ENCODE results near the gene SLC8B1. TPM values are rescaled to one million over a fixed set of nuclear protein-coding genes. Genes with fewer than 3 reads are reported as not detected.

The SLC8B1 gene
- total and polyA plus RNA-seq, 4 donors, result 9.9 to 23.8 (median 14.2) TPM

DNA sequence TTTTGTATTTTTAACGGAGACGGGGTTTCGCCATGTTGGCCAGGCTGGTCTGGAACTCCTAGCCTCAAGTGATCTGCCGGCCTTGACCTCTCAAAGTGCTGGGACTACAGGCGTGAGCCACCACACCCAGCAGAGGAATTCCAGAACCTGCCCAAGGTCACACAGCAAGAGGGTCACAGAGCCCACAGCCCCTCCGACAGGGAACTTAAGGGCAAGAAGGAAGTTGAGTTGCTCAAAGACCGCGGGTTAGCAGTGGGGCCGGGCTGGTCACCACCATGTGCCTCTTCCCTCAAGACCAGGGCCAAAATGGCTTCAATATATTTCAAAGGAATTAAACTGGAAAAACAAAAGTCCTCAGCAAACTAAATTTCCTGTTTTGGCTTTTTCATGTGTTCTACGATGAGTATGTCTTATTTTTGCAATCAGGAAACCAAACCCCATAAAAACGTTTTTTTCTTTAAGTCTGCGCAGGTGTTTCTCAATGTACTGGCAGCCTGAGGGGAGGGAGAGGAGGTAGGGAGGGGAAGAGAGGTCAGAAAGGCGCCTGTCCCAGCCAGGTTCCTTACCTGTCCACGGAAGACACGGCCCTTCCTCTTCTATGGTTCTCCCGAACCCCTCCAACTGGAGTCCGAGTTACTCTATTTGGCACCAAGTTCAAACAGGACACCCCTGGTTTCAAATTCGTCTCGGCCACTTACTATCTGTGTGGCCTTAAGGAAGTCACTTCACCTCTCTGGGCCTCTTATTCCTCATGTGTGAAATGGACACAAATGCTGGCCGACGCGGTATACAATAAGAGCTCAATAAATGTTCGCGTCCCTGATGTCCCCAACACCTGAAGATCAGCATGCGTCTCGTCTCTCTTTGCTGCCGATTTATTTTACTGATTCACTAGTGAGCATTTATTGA, 778 bp downstream of the SLC8B1 start:
- peak overlapping the region; percentile 78 to 80 for H3K9ac ChIP-seq (ENCODE audit: low read depth in 1 of 2, low read length in 2 of 2)
- H3K36me3 ChIP-seq (ENCODE audit: control insufficient read depth in 4 of 4, insufficient read depth in 3 of 4, low read depth in 1 of 4, low read length in 3 of 4), result peaks cover 0 to 13% (median 5%) of the 10 kb centered on the region in 4 donors
- peak overlapping the region; percentile 46 to 56 for H3K27ac ChIP-seq (ENCODE audit: low read depth in 1 of 2, low read length in 2 of 2)
- 39% methylated on average over 27 of the region's 27 CpGs for WGBS
- H3K9me3 ChIP-seq (ENCODE audit: control insufficient read depth in 4 of 4, low read length in 3 of 4), result no peaks in the 10 kb centered on the region
- no peak for TF ChIP-seq HNF4G (IDR thresholded peaks at IDR 0.05)
- TF ChIP-seq, protein P1, sequence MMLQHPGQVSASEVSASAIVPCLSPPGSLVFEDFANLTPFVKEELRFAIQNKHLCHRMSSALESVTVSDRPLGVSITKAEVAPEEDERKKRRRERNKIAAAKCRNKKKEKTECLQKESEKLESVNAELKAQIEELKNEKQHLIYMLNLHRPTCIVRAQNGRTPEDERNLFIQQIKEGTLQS (IDR thresholded peaks at IDR 0.05), result no peak
- no peak for TF ChIP-seq FOXA1 (IDR thresholded peaks at IDR 0.05)
- peak overlapping the region; percentile 53 to 91 (median 82) for H3K4me3 ChIP-seq (ENCODE audit: low read depth in 1 of 3, low read length in 3 of 3)
- peaks cover 0 to 13% (median 8%) of the 10 kb centered on the region in 4 donors for H3K4me1 ChIP-seq (ENCODE audit: control insufficient read depth in 4 of 4, insufficient read depth in 4 of 4, low read length in 3 of 4)
- no peak for DNase-seq (ENCODE audit: low spot score)
- no peaks in the 10 kb centered on the region for H3K27me3 ChIP-seq (ENCODE audit: control insufficient read depth in 4 of 4, insufficient read depth in 4 of 4, low read length in 3 of 4)

DNA sequence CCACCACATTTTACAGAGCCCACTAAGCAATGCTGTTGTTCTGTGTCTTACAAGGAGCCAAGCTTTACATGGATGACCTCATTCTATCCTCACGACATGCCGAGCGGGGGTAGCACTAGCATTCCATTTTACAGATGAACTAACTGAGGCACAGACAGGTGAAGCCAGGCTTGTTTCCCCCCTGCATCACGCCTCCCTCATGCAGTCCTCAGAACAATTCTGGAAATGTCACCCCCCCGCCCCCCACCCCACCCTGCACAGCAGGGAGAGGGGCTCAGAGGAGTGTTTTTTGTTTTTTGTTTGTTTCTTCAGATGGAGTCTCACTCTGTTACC, 1.5 kb downstream of the SLC8B1 start:
- no peak for DNase-seq (ENCODE audit: low spot score)
- 93% methylated on average over 5 of the region's 5 CpGs for WGBS
- Histone ChIP-seq H3K9ac (ENCODE audit: low read depth in 1 of 2, low read length in 2 of 2) (no peak overlapping the region), H3K4me1 (ENCODE audit: control insufficient read depth in 4 of 4, insufficient read depth in 4 of 4, low read length in 3 of 4) (peaks cover 0 to 13% (median 8%) of the 10 kb centered on the region in 4 donors), H3K27me3 (ENCODE audit: control insufficient read depth in 4 of 4, insufficient read depth in 4 of 4, low read length in 3 of 4) (no peaks in the 10 kb centered on the region), H3K27ac (ENCODE audit: low read depth in 1 of 2, low read length in 2 of 2) (no peak overlapping the region), H3K9me3 (ENCODE audit: control insufficient read depth in 4 of 4, low read length in 3 of 4) (no peaks in the 10 kb centered on the region), H3K4me3 (ENCODE audit: low read depth in 1 of 3, low read length in 3 of 3) (no peak overlapping the region), H3K36me3 (ENCODE audit: control insufficient read depth in 4 of 4, insufficient read depth in 3 of 4, low read depth in 1 of 4, low read length in 3 of 4) (peaks cover 0 to 13% (median 5%) of the 10 kb centered on the region in 4 donors)
- TF ChIP-seq RAD21 (IDR thresholded peaks at IDR 0.05) (no peak), TAF1 (conservative IDR thresholded peaks at IDR 0.05) (no peak), HNF4A (conservative IDR thresholded peaks at IDR 0.05) (no peak), YY1 (IDR thresholded peaks at IDR 0.05) (no peak), JUND (IDR thresholded peaks at IDR 0.05) (no peak), FOXA2 (IDR thresholded peaks at IDR 0.05) (no peak), EGR1 (IDR thresholded peaks at IDR 0.05; ENCODE audit: low read depth in 2 of 2) (no peak), FOXA1 (IDR thresholded peaks at IDR 0.05) (no peak), HNF4G (IDR thresholded peaks at IDR 0.05) (no peak), RXRA (IDR thresholded peaks at IDR 0.05) (no peak), GABPA (IDR thresholded peaks at IDR 0.05 in 1 of 2, conservative IDR thresholded peaks at IDR 0.05 in 1 of 2) (no peak), SP1 (IDR thresholded peaks at IDR 0.05) (no peak), NR2F2 (IDR thresholded peaks at IDR 0.05) (no peak)
- TF ChIP-seq, protein P2, sequence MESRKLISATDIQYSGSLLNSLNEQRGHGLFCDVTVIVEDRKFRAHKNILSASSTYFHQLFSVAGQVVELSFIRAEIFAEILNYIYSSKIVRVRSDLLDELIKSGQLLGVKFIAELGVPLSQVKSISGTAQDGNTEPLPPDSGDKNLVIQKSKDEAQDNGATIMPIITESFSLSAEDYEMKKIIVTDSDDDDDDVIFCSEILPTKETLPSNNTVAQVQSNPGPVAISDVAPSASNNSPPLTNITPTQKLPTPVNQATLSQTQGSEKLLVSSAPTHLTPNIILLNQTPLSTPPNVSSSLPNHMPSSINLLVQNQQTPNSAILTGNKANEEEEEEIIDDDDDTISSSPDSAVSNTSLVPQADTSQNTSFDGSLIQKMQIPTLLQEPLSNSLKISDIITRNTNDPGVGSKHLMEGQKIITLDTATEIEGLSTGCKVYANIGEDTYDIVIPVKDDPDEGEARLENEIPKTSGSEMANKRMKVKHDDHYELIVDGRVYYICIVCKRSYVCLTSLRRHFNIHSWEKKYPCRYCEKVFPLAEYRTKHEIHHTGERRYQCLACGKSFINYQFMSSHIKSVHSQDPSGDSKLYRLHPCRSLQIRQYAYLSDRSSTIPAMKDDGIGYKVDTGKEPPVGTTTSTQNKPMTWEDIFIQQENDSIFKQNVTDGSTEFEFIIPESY (IDR thresholded peaks at IDR 0.05), result no peak
- TF ChIP-seq, protein P3, sequence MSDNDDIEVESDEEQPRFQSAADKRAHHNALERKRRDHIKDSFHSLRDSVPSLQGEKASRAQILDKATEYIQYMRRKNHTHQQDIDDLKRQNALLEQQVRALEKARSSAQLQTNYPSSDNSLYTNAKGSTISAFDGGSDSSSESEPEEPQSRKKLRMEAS (IDR thresholded peaks at IDR 0.05), result no peak
- TF ChIP-seq, protein P4, sequence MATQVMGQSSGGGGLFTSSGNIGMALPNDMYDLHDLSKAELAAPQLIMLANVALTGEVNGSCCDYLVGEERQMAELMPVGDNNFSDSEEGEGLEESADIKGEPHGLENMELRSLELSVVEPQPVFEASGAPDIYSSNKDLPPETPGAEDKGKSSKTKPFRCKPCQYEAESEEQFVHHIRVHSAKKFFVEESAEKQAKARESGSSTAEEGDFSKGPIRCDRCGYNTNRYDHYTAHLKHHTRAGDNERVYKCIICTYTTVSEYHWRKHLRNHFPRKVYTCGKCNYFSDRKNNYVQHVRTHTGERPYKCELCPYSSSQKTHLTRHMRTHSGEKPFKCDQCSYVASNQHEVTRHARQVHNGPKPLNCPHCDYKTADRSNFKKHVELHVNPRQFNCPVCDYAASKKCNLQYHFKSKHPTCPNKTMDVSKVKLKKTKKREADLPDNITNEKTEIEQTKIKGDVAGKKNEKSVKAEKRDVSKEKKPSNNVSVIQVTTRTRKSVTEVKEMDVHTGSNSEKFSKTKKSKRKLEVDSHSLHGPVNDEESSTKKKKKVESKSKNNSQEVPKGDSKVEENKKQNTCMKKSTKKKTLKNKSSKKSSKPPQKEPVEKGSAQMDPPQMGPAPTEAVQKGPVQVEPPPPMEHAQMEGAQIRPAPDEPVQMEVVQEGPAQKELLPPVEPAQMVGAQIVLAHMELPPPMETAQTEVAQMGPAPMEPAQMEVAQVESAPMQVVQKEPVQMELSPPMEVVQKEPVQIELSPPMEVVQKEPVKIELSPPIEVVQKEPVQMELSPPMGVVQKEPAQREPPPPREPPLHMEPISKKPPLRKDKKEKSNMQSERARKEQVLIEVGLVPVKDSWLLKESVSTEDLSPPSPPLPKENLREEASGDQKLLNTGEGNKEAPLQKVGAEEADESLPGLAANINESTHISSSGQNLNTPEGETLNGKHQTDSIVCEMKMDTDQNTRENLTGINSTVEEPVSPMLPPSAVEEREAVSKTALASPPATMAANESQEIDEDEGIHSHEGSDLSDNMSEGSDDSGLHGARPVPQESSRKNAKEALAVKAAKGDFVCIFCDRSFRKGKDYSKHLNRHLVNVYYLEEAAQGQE (IDR thresholded peaks at IDR 0.05), result no peak
- TF ChIP-seq, protein P1 (IDR thresholded peaks at IDR 0.05), result no peak
- TF ChIP-seq, protein P5, sequence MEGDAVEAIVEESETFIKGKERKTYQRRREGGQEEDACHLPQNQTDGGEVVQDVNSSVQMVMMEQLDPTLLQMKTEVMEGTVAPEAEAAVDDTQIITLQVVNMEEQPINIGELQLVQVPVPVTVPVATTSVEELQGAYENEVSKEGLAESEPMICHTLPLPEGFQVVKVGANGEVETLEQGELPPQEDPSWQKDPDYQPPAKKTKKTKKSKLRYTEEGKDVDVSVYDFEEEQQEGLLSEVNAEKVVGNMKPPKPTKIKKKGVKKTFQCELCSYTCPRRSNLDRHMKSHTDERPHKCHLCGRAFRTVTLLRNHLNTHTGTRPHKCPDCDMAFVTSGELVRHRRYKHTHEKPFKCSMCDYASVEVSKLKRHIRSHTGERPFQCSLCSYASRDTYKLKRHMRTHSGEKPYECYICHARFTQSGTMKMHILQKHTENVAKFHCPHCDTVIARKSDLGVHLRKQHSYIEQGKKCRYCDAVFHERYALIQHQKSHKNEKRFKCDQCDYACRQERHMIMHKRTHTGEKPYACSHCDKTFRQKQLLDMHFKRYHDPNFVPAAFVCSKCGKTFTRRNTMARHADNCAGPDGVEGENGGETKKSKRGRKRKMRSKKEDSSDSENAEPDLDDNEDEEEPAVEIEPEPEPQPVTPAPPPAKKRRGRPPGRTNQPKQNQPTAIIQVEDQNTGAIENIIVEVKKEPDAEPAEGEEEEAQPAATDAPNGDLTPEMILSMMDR (IDR thresholded peaks at IDR 0.05; ENCODE audit: low read depth, low read length, missing input control), result no peak
